Naive thymus-derived CD8-positive, alpha-beta T cell (primary cell): ENCODE data around the gene MEIKIN. TPM values are rescaled to one million over a fixed set of nuclear protein-coding genes. Genes with fewer than 3 reads are reported as not detected.

Source experiments
- ATAC-seq, 2 donors: fragments of 150-1000 bp; cut with Tn5 transposase in 1 of 2; sonication (Bioruptor Pico), chemical (Tn5 transposase) in 1 of 2; 1 replicate in 1 of 2; 2 replicates in 1 of 2; pipeline ENCODE4 v1.10.0; 2021; ENCODE audit warnings: mild to moderate bottlenecking in 2 of 2, moderate library complexity in 2 of 2
- POLR2A ChIA-PET: fragments of 350-600 bp; sonication (Branson Sonifier 250); formaldehyde crosslinking; loops from one replicate; lab custom pipeline; 2021; ENCODE audit warnings: antibody characterized with exemption; lab: Charles Lee
- DNase-seq, 10 donors: peaks; one replicate each; pipeline versions ENCODE4 v3.0.0 to v3.0.0-alpha.2; 2020 to 2022
- H3K27ac Mint-ChIP-seq, 10 donors: one replicate each; pipeline ENCODE4 v1.8.0; 2020 to 2022; ENCODE audit warnings: mild to moderate bottlenecking in 10 of 10, mixed read lengths in 10 of 10, moderate library complexity in 4 of 10, inconsistent platforms in 1 of 10
- H3K27me3 Mint-ChIP-seq, 5 donors: one replicate each; pipeline ENCODE4 v1.8.0; 2021 to 2022; ENCODE audit warnings: mixed read lengths in 5 of 5
- H3K36me3 Mint-ChIP-seq, 3 donors: one replicate each; pipeline ENCODE4 v1.8.0; 2020 to 2022; ENCODE audit warnings: mixed read lengths in 3 of 3, mild to moderate bottlenecking in 2 of 3, inconsistent platforms in 1 of 3
- H3K4me1 Mint-ChIP-seq, 4 donors: one replicate each; pipeline ENCODE4 v1.8.0; 2021 to 2022; ENCODE audit warnings: mixed read lengths in 4 of 4
- H3K4me3 Mint-ChIP-seq, 10 donors: one replicate each; pipeline ENCODE4 v1.8.0; 2020 to 2022; ENCODE audit warnings: mild to moderate bottlenecking in 10 of 10, mixed read lengths in 10 of 10, moderate library complexity in 6 of 10, inconsistent platforms in 1 of 10
- H3K9me3 Mint-ChIP-seq, 9 donors: one replicate each; pipeline ENCODE4 v1.8.0; 2020 to 2022; ENCODE audit warnings: mixed read lengths in 9 of 9, mild to moderate bottlenecking in 3 of 9, inconsistent platforms in 1 of 9, moderate library complexity in 1 of 9
- polyA plus RNA-seq, 3 donors: library from polyadenylated mRNA; unstranded; fragments of 300-500 nt; fragmentation: Illumina TruSeq; gene quantifications; one replicate each; pipeline ENCODE4 v1.2.3, GENCODE V29; 2021
- total RNA-seq, 8 experiments: library from RNA in 2 of 8; stranded (reverse) in 2 of 8; gene quantifications; one replicate each; pipeline ENCODE4 v1.2.3 and lab custom pipeline; 2021 to 2026

The MEIKIN gene
- total and polyA plus RNA-seq, 5 experiments from 2014 or later: 2.7 to 2.8 TPM; not detected in 3

DNA sequence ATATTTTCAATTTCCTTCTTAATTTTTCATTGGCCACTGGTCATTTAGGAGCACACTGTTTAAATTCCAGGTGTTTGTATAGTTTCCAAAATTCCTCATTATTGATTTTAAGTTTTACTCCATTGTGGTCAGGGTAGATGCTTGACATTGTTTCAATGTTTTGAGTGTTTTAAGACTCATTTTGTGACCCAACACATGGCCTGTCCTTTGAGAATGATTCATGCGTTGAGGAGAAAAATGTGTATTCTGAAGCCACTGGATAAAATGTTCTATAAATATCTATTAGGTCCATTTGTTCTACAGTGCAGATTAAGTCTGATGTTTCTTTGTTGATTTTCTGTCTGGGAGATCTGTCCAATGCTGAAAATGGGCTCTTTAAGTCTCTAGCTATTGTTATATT lies 124.2 kb downstream of the MEIKIN start:
- no peak overlapping the region for H3K4me3 Mint-ChIP-seq
- no peak overlapping the region for H3K27ac Mint-ChIP-seq
- no peak for ATAC-seq
- H3K36me3 Mint-ChIP-seq: peaks cover 0 to 19% (median 2%) of the 10 kb centered on the region in 3 donors
- H3K4me1 Mint-ChIP-seq: peaks cover 0 to 13% (median 3%) of the 10 kb centered on the region in 4 donors
- H3K27me3 Mint-ChIP-seq: peaks cover 0 to 8% (median 0%) of the 10 kb centered on the region in 5 donors
- peaks cover 0 to 6% (median 0%) of the 10 kb centered on the region in 9 donors for H3K9me3 Mint-ChIP-seq
- no peak for DNase-seq
- POLR2A ChIA-PET: interaction anchor here (0.7 kb wide), 2 partner anchors 50 to 413 kb away, joined by 3 to 9 read pairs; no protein-coding TSS in a partner anchor

GRCh38 chr5:131818001-131818724 lies 127.3 kb downstream of the MEIKIN start:
- no peak for ATAC-seq
- H3K36me3 Mint-ChIP-seq: peaks cover 0 to 5% (median 0%) of the 10 kb centered on the region in 3 donors
- POLR2A ChIA-PET: no interaction called here
- DNase-seq: no peak
- peaks cover 0 to 13% (median 3%) of the 10 kb centered on the region in 4 donors for H3K4me1 Mint-ChIP-seq
- peak overlapping the region in 2 of 10 donors; percentile 12 to 49 for H3K27ac Mint-ChIP-seq
- H3K9me3 Mint-ChIP-seq: no peaks in the 10 kb centered on the region
- peaks cover 0 to 5% (median 0%) of the 10 kb centered on the region in 5 donors for H3K27me3 Mint-ChIP-seq
- peak overlapping the region in 1 of 10 donors; percentile 11 for H3K4me3 Mint-ChIP-seq

- no peaks in the 10 kb centered on the region for H3K9me3 Mint-ChIP-seq
- H3K4me3 Mint-ChIP-seq: no peak overlapping the region
- ATAC-seq: no peak
- POLR2A ChIA-PET: no interaction called here
- no peaks in the 10 kb centered on the region for H3K36me3 Mint-ChIP-seq
- DNase-seq: no peak
- H3K4me1 Mint-ChIP-seq: peaks cover 0 to 13% (median 3%) of the 10 kb centered on the region in 4 donors
- no peaks in the 10 kb centered on the region for H3K27me3 Mint-ChIP-seq
- H3K27ac Mint-ChIP-seq: peak overlapping the region in 1 of 10 donors; percentile 73
These were observed 130.5 kb downstream of the MEIKIN start for GRCh38 chr5:131814990-131815389.

GRCh38 chr5:131812371-131813160 lies 132.9 kb downstream of the MEIKIN start:
- Mint-ChIP-seq H3K9me3 (no peaks in the 10 kb centered on the region), H3K27me3 (peaks cover 0 to 4% (median 0%) of the 10 kb centered on the region in 5 donors), H3K4me1 (peaks cover 0 to 1% (median 0%) of the 10 kb centered on the region in 4 donors), H3K36me3 (no peaks in the 10 kb centered on the region), H3K27ac (no peak overlapping the region), H3K4me3 (no peak overlapping the region)
- no peak for ATAC-seq
- no peak for DNase-seq
- POLR2A ChIA-PET: no interaction called here

GRCh38 chr5:131810510-131811249 lies 134.8 kb downstream of the MEIKIN start:
- Mint-ChIP-seq H3K9me3 (no peaks in the 10 kb centered on the region), H3K4me1 (no peaks in the 10 kb centered on the region), H3K36me3 (no peaks in the 10 kb centered on the region), H3K27ac (peak overlapping the region in 2 of 10 donors; percentile 8 to 63), H3K27me3 (peaks cover 0 to 4% (median 0%) of the 10 kb centered on the region in 5 donors), H3K4me3 (no peak overlapping the region)
- DNase-seq: peak in 3 of 10 donors; percentile 10 to 26 (median 11)
- ATAC-seq: peak in 1 of 2 donors; percentile 53
- POLR2A ChIA-PET: no interaction called here

DNA sequence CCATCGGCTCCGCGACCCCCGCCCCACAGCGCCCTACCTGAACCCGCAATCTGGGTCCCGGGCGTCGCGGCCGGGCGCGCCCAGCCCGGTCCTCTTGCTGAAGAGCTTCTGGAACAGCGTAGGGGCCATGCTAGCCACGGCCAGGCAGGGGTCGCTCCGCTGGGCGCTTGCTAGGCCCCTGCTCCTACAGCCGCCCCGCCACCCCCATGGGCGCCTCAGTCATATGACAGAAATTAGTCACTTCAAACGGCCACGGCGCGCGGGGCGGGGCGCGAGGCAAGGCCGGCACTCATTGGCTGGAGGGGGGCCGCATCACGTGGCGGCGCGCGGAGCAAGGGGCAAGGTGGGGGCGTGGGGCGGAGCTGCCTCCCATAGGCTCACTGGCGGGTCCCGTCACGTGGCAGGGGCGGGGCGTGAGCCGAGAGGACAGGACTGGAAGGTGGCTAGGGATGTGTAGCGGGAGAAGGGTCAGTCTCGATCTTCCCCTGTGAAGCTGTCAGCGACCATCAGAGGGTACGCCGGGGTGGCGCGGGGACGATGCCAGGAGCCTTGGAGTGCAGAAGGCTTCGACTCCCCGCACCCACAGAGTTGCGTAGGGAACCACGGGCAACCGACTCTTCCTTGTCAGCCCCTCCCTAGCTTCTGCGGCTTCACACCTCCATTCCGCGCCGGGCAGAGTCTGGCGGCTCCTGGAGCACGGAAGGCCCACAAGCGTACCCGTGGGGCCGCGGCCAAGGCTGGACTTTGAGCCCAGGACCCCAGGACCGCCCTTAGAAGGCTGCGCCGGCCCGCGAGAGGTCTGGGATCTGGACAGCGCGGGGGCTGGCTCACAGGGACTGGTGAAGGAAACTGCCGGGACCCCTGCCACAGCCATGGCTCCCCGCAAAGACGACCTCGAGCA lies 148.4 kb downstream of the MEIKIN start, which contains the start of gene FNIP1:
TSS of gene FNIP1 (minus strand) at position 225 of the 901 bp plus-strand sequence. CDS start at position 129, 96 bp downstream.
- POLR2A ChIA-PET: interaction anchor here (0.6 to 1.8 kb wide), 11 partner anchors 8 to 699 kb away, joined by 3 to 7 read pairs (median 3); no protein-coding TSS in a partner anchor
- DNase-seq (peak; percentile 96 to 98 (median 97)), ATAC-seq (peak; percentile 92 to 95)
- peaks cover 0 to 10% (median 0%) of the 10 kb centered on the region in 3 donors for H3K36me3 Mint-ChIP-seq
- peaks cover 8 to 45% (median 40%) of the 10 kb centered on the region in 4 donors for H3K4me1 Mint-ChIP-seq
- peak within 1 kb of the TSS; percentile 95 to 99 (median 97) for H3K27ac Mint-ChIP-seq
- H3K9me3 Mint-ChIP-seq: no peaks in the 10 kb centered on the region
- peak within 1 kb of the TSS; percentile 87 to 99 (median 96) for H3K4me3 Mint-ChIP-seq
- H3K27me3 Mint-ChIP-seq: no peaks in the 10 kb centered on the region

DNA sequence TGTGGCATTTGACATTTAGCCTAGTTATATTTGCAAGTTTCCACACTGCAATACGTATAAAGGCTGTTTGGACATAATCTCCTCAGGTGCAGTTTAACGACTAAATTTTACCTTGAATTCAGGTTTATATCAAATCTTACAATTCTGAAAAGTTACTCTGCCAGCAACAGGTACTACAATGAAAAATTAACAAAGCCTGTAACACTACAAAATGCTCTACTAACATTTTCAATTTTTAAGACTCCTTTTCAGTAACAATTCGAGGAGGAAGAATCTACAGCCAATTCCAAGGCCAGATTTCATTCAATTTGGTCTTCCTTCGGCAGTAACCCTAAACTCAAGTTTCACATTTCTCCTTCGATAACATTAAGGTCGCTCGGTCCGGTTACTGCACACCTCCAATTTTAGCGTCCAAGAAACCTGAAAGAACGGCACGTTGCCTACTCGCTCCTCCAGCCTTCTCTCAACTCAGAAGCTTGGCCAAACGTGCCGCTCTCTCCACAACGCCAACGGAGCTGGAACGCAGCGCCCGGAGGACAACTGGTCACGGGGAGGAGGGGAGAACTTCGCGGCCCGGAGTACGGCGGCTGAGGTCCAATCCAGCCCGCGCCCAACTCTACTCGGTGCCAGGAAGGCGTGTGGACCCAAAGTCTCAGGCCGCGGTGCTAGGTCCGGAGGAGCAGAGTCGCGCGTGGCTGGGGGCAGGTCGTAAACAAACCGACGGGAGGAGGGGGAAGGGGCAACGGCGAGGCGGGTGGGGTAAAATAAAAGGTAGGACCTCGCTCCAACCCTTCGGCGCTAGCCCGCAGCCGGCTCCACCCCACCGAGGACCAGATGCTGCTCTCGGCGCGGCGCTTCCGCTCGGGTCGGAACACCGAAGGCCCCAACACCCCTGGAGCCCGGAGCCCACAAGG lies 149.3 kb downstream of the MEIKIN start:
- peak in 6 of 10 donors; percentile 16 to 69 (median 18) for DNase-seq
- no peaks in the 10 kb centered on the region for H3K9me3 Mint-ChIP-seq
- peaks cover 8 to 48% (median 47%) of the 10 kb centered on the region in 4 donors for H3K4me1 Mint-ChIP-seq
- peaks cover 0 to 11% (median 0%) of the 10 kb centered on the region in 3 donors for H3K36me3 Mint-ChIP-seq
- ATAC-seq: peak; percentile 16 to 22
- peak overlapping the region; percentile 95 to 99 (median 97) for H3K27ac Mint-ChIP-seq
- peak overlapping the region; percentile 87 to 99 (median 96) for H3K4me3 Mint-ChIP-seq
- POLR2A ChIA-PET: interaction anchor here (0.9 to 1.8 kb wide), 8 partner anchors 10 to 700 kb away, joined by 3 to 7 read pairs (median 5); no protein-coding TSS in a partner anchor
- no peaks in the 10 kb centered on the region for H3K27me3 Mint-ChIP-seq

DNA sequence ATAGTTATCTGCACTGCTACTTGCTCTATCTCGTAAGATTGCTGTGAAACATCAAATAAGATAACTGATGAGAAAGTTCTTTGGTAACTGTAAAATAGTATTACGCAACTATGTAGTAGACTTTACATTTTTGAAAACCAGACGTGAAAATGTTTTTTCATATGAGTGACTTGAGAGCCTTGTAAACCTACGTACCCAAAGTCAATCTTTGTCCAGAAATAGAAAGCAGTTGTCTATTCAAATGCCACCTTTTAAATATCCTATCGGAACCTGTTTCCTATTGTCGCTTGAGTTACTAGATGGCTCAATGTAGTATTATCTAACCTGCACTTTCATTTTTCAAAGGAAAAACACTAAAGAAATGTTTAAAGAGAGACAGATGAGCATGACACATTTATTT lies 150.2 kb downstream of the MEIKIN start:
- no peaks in the 10 kb centered on the region for H3K27me3 Mint-ChIP-seq
- peak overlapping the region; percentile 63 to 99 (median 90) for H3K4me3 Mint-ChIP-seq
- H3K27ac Mint-ChIP-seq: peak overlapping the region; percentile 0 to 95 (median 66)
- no peaks in the 10 kb centered on the region for H3K9me3 Mint-ChIP-seq
- ATAC-seq (no peak), DNase-seq (no peak)
- POLR2A ChIA-PET: no interaction called here
- H3K4me1 Mint-ChIP-seq: peaks cover 12 to 57% (median 55%) of the 10 kb centered on the region in 4 donors
- peaks cover 0 to 11% (median 0%) of the 10 kb centered on the region in 3 donors for H3K36me3 Mint-ChIP-seq

DNA sequence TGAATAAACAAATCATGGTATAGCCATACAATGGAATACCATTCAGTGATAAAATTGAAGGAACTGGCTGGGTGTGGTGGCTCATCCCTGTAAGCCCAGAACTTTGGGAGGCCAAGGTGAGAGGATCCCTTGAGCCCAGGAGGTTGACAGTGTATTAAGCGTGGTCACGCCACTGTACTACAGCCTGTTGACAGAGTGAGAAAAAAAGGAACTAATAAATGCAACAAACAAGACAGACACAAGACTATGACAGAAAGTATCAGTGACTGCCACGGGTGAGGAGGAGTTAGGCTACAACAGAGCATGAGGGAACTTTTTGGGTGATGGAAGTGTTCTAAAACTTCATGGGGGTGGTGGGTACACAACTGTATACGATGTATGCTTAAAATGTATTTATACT lies 150.9 kb downstream of the MEIKIN start:
- peaks cover 0 to 3% (median 0%) of the 10 kb centered on the region in 9 donors for H3K9me3 Mint-ChIP-seq
- H3K4me3 Mint-ChIP-seq: peak overlapping the region; percentile 13 to 95 (median 73)
- no peaks in the 10 kb centered on the region for H3K27me3 Mint-ChIP-seq
- H3K36me3 Mint-ChIP-seq: peaks cover 0 to 11% (median 2%) of the 10 kb centered on the region in 3 donors
- DNase-seq: no peak
- no peak for ATAC-seq
- POLR2A ChIA-PET: no interaction called here
- peaks cover 14 to 61% (median 59%) of the 10 kb centered on the region in 4 donors for H3K4me1 Mint-ChIP-seq
- H3K27ac Mint-ChIP-seq: peak overlapping the region in 4 of 10 donors; percentile 1 to 95 (median 42)

DNA sequence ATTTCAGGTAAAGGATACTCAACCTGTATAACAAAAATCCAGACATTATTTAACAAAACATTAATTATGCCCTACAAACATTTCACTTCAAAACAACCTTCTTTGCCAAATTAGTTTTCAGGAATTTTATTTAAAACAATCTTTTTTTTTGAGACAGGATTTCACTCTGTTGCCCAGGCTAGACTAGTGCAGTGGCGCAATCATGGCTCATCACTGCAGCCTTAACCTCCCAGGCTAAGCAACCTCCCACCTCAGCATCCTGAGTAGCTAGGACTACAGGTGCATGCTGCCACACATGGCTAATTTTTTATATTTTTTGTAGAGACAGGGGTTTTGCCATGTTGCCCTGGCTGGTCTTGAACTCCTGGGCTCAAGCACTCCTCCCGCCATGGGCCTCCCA lies 152.6 kb downstream of the MEIKIN start:
- H3K36me3 Mint-ChIP-seq: peaks cover 0 to 12% (median 4%) of the 10 kb centered on the region in 3 donors
- ATAC-seq (no peak), DNase-seq (no peak)
- H3K4me3 Mint-ChIP-seq: no peak overlapping the region
- POLR2A ChIA-PET: no interaction called here
- H3K9me3 Mint-ChIP-seq: peaks cover 0 to 5% (median 0%) of the 10 kb centered on the region in 9 donors
- H3K27me3 Mint-ChIP-seq: no peaks in the 10 kb centered on the region
- peaks cover 20 to 68% (median 64%) of the 10 kb centered on the region in 4 donors for H3K4me1 Mint-ChIP-seq
- no peak overlapping the region for H3K27ac Mint-ChIP-seq
